K562 (cell line): ENCODE data around the gene CYB5D1. TPM values are rescaled to one million over a fixed set of nuclear protein-coding genes. Genes with fewer than 3 reads are reported as not detected.

Source experiments
- ARID2 ChIP-seq: fragments of 450-650 bp; IDR thresholded peaks from 2 replicates; pipeline ENCODE4 v1.6.1; 2017; ENCODE audit warnings: antibody characterized with exemption, mild to moderate bottlenecking
- EP400 ChIP-seq: fragments of 450-650 bp; IDR thresholded peaks from 2 replicates; pipeline ENCODE4 v1.6.1; 2017; ENCODE audit warnings: antibody characterized with exemption, mild to moderate bottlenecking, moderate library complexity
- L3MBTL2 ChIP-seq: fragments of 450-650 bp; IDR thresholded peaks from 2 replicates; pipeline ENCODE4 v1.6.1; 2016; ENCODE audit warnings: mild to moderate bottlenecking, moderate library complexity
- MYC ChIP-seq, 2 experiments: fragments of 250-450 bp in 1 of 2; sonication (Bioruptor Pico) in 1 of 2; IDR thresholded peaks; 2 replicates each; pipeline versions ENCODE4 v1.5.1 to v1.6.1; 2012 to 2021; ENCODE audit warnings: low read depth in 2 of 2, borderline replicate concordance in 1 of 2, improper control_type of control experiment in 1 of 2, low read length in 1 of 2, mild to moderate bottlenecking in 1 of 2, moderate library complexity in 1 of 2
- RAD21 ChIP-seq, 2 experiments: fragments of 250-450 bp in 1 of 2; fragments of 450-650 bp in 1 of 2; sonication (Bioruptor Pico) in 1 of 2; formaldehyde crosslinking in 1 of 2; IDR thresholded peaks in 1 of 2; conservative IDR thresholded peaks in 1 of 2; 2 replicates each; pipeline versions ENCODE4 v1.4.0 to v1.8.0; 2020 to 2022; ENCODE audit warnings: mild to moderate bottlenecking in 2 of 2, moderate library complexity in 1 of 2
- SMC3 ChIP-seq: conservative IDR thresholded peaks from 2 replicates; pipeline ENCODE4 v1.6.1; 2011; ENCODE audit warnings: low read depth, low read length, improper control_type of control experiment; ENCODE audit not compliant: insufficient read depth
- SRSF3 ChIP-seq: fragments of 200-400 bp; formaldehyde crosslinking; IDR thresholded peaks from 2 replicates; pipeline ENCODE4 v1.6.1; 2016; ENCODE audit warnings: mild to moderate bottlenecking, low read length, moderate library complexity; ENCODE audit not compliant: insufficient read depth
- ZNF77 ChIP-seq: fragments of 250-450 bp; sonication (Bioruptor Pico); IDR thresholded peaks from 2 replicates; pipeline ENCODE4 v1.5.0; 2020
- polyA plus RNA-seq, 8 experiments: library from polyadenylated mRNA; depleted of rRNA in 4 of 8; stranded (reverse) in 5 of 8; unstranded in 3 of 8; fragments of >200 nt; fragmentation: Nextera tagmentation in 2 of 8; fragmentation: Illumina TruSeq in 1 of 8; extraction: Ambion mirVana in 2 of 8; extraction: Trizol in 1 of 8; gene quantifications; 2 replicates each; pipeline versions ENCODE4 v1.2.1 to v1.2.3, GENCODE V29; 2011 to 2014; ENCODE audit warnings: inconsistent platforms in 1 of 8, missing spikeins in 1 of 8
- total RNA-seq, 7 experiments: library from RNA; depleted of rRNA in 6 of 7; stranded (reverse); fragments of >200 nt in 6 of 7; fragmentation: Illumina TruSeq in 2 of 7; extraction: Trizol in 2 of 7; gene quantifications; 2 replicates each; pipeline versions ENCODE4 v1.2.1 to v1.2.3, GENCODE V29; 2011 to 2021; ENCODE audit warnings: low replicate concordance in 1 of 7
- TF ChIP-seq, protein P1 (sequence below), 2 experiments: fragments of 450-650 bp; formaldehyde crosslinking in 1 of 2; IDR thresholded peaks; 2 replicates each; pipeline versions ENCODE4 v1.4.0 to v1.6.1; 2014 to 2020; ENCODE audit warnings: mild to moderate bottlenecking in 2 of 2, borderline replicate concordance in 1 of 2, low read depth in 1 of 2
- TF ChIP-seq, protein P2 (sequence below): fragments of 250-450 bp; sonication (Bioruptor Pico); IDR thresholded peaks from 2 replicates; pipeline ENCODE4 v1.5.0; 2020; ENCODE audit warnings: mild to moderate bottlenecking
- TF ChIP-seq, protein P3 (sequence below), 3 experiments: IDR thresholded peaks in 2 of 3; conservative IDR thresholded peaks in 1 of 3; 2 replicates each; pipeline ENCODE4 v1.5.1; 2011 to 2012; ENCODE audit warnings: low read length in 3 of 3, mild to moderate bottlenecking in 3 of 3, control low read depth in 2 of 3, improper control_type of control experiment in 1 of 3, inconsistent platforms in 1 of 3, low read depth in 1 of 3, mixed read lengths in 1 of 3, moderate library complexity in 1 of 3; ENCODE audit not compliant: insufficient read depth in 2 of 3

Gene CYB5D1
- total and polyA plus RNA-seq, 9 of the 15 experiments (the other 6 are each of a cell fraction or from before 2014, with no cell fraction given) = 2.4 to 7.9 (median 5.7) TPM

- TF ChIP-seq, protein P1, sequence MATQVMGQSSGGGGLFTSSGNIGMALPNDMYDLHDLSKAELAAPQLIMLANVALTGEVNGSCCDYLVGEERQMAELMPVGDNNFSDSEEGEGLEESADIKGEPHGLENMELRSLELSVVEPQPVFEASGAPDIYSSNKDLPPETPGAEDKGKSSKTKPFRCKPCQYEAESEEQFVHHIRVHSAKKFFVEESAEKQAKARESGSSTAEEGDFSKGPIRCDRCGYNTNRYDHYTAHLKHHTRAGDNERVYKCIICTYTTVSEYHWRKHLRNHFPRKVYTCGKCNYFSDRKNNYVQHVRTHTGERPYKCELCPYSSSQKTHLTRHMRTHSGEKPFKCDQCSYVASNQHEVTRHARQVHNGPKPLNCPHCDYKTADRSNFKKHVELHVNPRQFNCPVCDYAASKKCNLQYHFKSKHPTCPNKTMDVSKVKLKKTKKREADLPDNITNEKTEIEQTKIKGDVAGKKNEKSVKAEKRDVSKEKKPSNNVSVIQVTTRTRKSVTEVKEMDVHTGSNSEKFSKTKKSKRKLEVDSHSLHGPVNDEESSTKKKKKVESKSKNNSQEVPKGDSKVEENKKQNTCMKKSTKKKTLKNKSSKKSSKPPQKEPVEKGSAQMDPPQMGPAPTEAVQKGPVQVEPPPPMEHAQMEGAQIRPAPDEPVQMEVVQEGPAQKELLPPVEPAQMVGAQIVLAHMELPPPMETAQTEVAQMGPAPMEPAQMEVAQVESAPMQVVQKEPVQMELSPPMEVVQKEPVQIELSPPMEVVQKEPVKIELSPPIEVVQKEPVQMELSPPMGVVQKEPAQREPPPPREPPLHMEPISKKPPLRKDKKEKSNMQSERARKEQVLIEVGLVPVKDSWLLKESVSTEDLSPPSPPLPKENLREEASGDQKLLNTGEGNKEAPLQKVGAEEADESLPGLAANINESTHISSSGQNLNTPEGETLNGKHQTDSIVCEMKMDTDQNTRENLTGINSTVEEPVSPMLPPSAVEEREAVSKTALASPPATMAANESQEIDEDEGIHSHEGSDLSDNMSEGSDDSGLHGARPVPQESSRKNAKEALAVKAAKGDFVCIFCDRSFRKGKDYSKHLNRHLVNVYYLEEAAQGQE (IDR thresholded peaks at IDR 0.05; ENCODE audit: borderline replicate concordance) = peak; percentile 87
- TF ChIP-seq, protein P1 (CRISPR knock-in tag; IDR thresholded peaks at IDR 0.05; ENCODE audit: low read depth) = no peak
- TF ChIP-seq, protein P2, sequence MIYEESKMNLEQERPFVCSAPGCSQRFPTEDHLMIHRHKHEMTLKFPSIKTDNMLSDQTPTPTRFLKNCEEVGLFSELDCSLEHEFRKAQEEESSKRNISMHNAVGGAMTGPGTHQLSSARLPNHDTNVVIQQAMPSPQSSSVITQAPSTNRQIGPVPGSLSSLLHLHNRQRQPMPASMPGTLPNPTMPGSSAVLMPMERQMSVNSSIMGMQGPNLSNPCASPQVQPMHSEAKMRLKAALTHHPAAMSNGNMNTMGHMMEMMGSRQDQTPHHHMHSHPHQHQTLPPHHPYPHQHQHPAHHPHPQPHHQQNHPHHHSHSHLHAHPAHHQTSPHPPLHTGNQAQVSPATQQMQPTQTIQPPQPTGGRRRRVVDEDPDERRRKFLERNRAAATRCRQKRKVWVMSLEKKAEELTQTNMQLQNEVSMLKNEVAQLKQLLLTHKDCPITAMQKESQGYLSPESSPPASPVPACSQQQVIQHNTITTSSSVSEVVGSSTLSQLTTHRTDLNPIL (CRISPR knock-in tag) = no peak
- no peak for TF ChIP-seq ZNF77 (CRISPR knock-in tag)
- peak; percentile 84 to 88 for TF ChIP-seq RAD21 (CRISPR knock-in tag; conservative IDR thresholded peaks at IDR 0.05 in 1 of 2, IDR thresholded peaks at IDR 0.05 in 1 of 2)
- peak; percentile 48; the same call in 1 of the 2 replicates for TF ChIP-seq L3MBTL2
- peak; percentile 45 for TF ChIP-seq SMC3
- TF ChIP-seq, protein P3, sequence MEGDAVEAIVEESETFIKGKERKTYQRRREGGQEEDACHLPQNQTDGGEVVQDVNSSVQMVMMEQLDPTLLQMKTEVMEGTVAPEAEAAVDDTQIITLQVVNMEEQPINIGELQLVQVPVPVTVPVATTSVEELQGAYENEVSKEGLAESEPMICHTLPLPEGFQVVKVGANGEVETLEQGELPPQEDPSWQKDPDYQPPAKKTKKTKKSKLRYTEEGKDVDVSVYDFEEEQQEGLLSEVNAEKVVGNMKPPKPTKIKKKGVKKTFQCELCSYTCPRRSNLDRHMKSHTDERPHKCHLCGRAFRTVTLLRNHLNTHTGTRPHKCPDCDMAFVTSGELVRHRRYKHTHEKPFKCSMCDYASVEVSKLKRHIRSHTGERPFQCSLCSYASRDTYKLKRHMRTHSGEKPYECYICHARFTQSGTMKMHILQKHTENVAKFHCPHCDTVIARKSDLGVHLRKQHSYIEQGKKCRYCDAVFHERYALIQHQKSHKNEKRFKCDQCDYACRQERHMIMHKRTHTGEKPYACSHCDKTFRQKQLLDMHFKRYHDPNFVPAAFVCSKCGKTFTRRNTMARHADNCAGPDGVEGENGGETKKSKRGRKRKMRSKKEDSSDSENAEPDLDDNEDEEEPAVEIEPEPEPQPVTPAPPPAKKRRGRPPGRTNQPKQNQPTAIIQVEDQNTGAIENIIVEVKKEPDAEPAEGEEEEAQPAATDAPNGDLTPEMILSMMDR (IDR thresholded peaks at IDR 0.05 in 2 of 3, conservative IDR thresholded peaks at IDR 0.05 in 1 of 3; ENCODE audit: insufficient read depth in 2 of 3, low read depth in 1 of 3, low read length in 3 of 3) = peak; percentile 53 to 73 (median 54); a peak in 5 of 6 replicates
- TF ChIP-seq MYC (IDR thresholded peaks at IDR 0.05; ENCODE audit: low read depth, low read length) = 0 out of 2 replicates have a peak, but pooled peaks have one; percentile 32
- TF ChIP-seq MYC (CRISPR knock-in tag; IDR thresholded peaks at IDR 0.05; ENCODE audit: borderline replicate concordance, low read depth) = no peak
- 0 out of 2 replicates have a peak, but pooled peaks have one; percentile 35 for TF ChIP-seq ARID2
- TF ChIP-seq SRSF3 = no peak
- TF ChIP-seq EP400 = peak; percentile 29; the same call in 1 of the 2 replicates
Observed at GRCh38 chr17:7897773-7898172, 40.0 kb downstream of the CYB5D1 start (continued).
